Loucy (cell line): ENCODE data around the gene ZIC4.

Experiments used
- CTCF ChIP-seq: fragments of 200-600 bp; sonication (generic); conservative IDR thresholded peaks from 2 replicates; pipeline ENCODE4 v1.5.1; 2014; ENCODE audit warnings: mild to moderate bottlenecking, antibody characterized with exemption, low read length
- EZH2phosphoT487 ChIP-seq: fragments of 200-600 bp; IDR thresholded peaks from 2 replicates; pipeline ENCODE4 v1.6.1; 2018; ENCODE audit warnings: antibody characterized with exemption, mild to moderate bottlenecking, moderate library complexity, borderline replicate concordance

- TF ChIP-seq CTCF (no peak), EZH2phosphoT487 (no peak)
Observed at GRCh38 chr3:147373301-147373700, 33.0 kb downstream of the ZIC4 start.
